ENCODE measurements around the gene MROH7. TPM values are rescaled to one million over a fixed set of nuclear protein-coding genes. Genes with fewer than 3 reads are reported as not detected.

MROH7 gene
- total and polyA plus RNA-seq, 2 donors from 2014 or later = 3.8 to 5.4 TPM

DNA sequence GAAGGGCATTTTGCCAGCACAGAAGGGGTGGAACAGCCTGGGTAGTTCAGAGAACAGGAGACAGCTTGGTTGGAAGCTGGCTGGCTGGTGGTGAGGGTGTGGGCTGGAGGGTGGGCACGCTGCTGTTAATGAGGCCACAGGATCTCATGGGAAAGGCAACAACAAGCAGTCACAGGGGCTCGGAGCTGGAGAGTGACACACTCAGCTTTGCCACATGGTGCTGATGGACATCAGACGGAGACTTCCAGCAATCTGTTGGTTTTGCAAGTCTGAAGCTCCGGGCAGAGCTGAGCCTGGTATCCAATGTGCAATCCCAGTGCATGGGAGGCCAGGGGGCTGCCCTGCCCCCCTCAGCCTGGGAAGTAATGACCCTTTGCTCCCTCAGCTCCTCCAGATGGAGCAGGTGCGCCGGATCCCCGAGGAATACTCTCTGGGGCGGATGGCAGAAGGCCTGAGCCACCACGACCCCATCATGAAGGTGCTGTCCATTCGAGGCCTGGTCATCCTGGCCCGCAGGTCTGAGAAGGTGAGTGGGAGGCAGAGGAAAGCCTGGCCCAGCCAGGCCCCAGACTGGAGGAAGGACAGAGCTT, 58.4 kb downstream of the MROH7 start:
- no peak overlapping the region for H3K4me3 ChIP-seq (ENCODE audit: low read length in 3 of 3)
- H3K27ac ChIP-seq (ENCODE audit: low read depth in 2 of 2, low read length in 2 of 2) = no peak overlapping the region
- no peaks in the 10 kb centered on the region for H3K36me3 ChIP-seq (ENCODE audit: control insufficient read depth in 2 of 3, insufficient read depth in 3 of 3, low read length in 3 of 3)
- FAIRE-seq (no peak), DNase-seq (no peak)
- TF ChIP-seq, protein P1, sequence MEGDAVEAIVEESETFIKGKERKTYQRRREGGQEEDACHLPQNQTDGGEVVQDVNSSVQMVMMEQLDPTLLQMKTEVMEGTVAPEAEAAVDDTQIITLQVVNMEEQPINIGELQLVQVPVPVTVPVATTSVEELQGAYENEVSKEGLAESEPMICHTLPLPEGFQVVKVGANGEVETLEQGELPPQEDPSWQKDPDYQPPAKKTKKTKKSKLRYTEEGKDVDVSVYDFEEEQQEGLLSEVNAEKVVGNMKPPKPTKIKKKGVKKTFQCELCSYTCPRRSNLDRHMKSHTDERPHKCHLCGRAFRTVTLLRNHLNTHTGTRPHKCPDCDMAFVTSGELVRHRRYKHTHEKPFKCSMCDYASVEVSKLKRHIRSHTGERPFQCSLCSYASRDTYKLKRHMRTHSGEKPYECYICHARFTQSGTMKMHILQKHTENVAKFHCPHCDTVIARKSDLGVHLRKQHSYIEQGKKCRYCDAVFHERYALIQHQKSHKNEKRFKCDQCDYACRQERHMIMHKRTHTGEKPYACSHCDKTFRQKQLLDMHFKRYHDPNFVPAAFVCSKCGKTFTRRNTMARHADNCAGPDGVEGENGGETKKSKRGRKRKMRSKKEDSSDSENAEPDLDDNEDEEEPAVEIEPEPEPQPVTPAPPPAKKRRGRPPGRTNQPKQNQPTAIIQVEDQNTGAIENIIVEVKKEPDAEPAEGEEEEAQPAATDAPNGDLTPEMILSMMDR (IDR thresholded peaks at IDR 0.05; ENCODE audit: borderline replicate concordance, extremely low read depth, insufficient read depth) = no peak
- no peak overlapping the region for H3K9ac ChIP-seq (ENCODE audit: low read length in 3 of 3)
- intact Hi-C loops (cut with DNase I) = no loop called here
- no peaks in the 10 kb centered on the region for H3K9me3 ChIP-seq (ENCODE audit: control insufficient read depth in 2 of 3, insufficient read depth in 1 of 3, low read length in 3 of 3)
- no peaks in the 10 kb centered on the region for H3K27me3 ChIP-seq (ENCODE audit: control insufficient read depth, insufficient read depth, low read length)
- H3K4me1 ChIP-seq (ENCODE audit: control insufficient read depth in 2 of 3, insufficient read depth in 2 of 3, low read depth in 1 of 3, low read length in 3 of 3) = no peaks in the 10 kb centered on the region

DNA sequence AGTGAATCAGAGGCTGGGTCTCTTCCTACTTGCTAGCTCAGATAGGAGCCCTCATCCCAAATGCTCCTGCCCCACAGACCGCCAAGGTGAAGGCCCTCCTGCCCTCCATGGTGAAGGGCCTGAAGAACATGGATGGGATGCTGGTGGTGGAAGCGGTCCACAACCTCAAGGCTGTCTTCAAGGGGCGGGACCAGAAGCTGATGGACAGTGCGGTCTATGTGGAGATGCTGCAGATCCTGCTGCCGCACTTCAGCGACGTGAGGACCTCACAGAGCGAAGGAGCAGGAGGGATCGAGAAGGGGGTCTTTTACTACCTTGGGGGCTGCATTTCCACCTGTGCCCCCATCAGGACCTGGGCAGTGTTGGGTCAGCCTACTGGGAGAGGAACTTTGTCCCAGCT, 59.5 kb downstream of the MROH7 start:
- DNase-seq (no peak), FAIRE-seq (no peak)
- Histone ChIP-seq H3K4me1 (ENCODE audit: control insufficient read depth in 2 of 3, insufficient read depth in 2 of 3, low read depth in 1 of 3, low read length in 3 of 3) (no peaks in the 10 kb centered on the region), H3K4me3 (ENCODE audit: low read length in 3 of 3) (no peak overlapping the region), H3K27me3 (ENCODE audit: control insufficient read depth, insufficient read depth, low read length) (no peaks in the 10 kb centered on the region), H3K9me3 (ENCODE audit: control insufficient read depth in 2 of 3, insufficient read depth in 1 of 3, low read length in 3 of 3) (no peaks in the 10 kb centered on the region), H3K36me3 (ENCODE audit: control insufficient read depth in 2 of 3, insufficient read depth in 3 of 3, low read length in 3 of 3) (no peaks in the 10 kb centered on the region), H3K27ac (ENCODE audit: low read depth in 2 of 2, low read length in 2 of 2) (no peak overlapping the region), H3K9ac (ENCODE audit: low read length in 3 of 3) (no peak overlapping the region)
- TF ChIP-seq, protein P1 (IDR thresholded peaks at IDR 0.05; ENCODE audit: borderline replicate concordance, extremely low read depth, insufficient read depth) = no peak
- intact Hi-C loops (cut with DNase I) = no loop called here

GRCh38 chr1:54701996-54702395, 60.4 kb downstream of the MROH7 start:
- Histone ChIP-seq H3K27ac (ENCODE audit: low read depth in 2 of 2, low read length in 2 of 2) (no peak overlapping the region), H3K36me3 (ENCODE audit: control insufficient read depth in 2 of 3, insufficient read depth in 3 of 3, low read length in 3 of 3) (no peaks in the 10 kb centered on the region), H3K9me3 (ENCODE audit: control insufficient read depth in 2 of 3, insufficient read depth in 1 of 3, low read length in 3 of 3) (no peaks in the 10 kb centered on the region), H3K27me3 (ENCODE audit: control insufficient read depth, insufficient read depth, low read length) (no peaks in the 10 kb centered on the region), H3K4me3 (ENCODE audit: low read length in 3 of 3) (no peak overlapping the region), H3K9ac (ENCODE audit: low read length in 3 of 3) (no peak overlapping the region), H3K4me1 (ENCODE audit: control insufficient read depth in 2 of 3, insufficient read depth in 2 of 3, low read depth in 1 of 3, low read length in 3 of 3) (no peaks in the 10 kb centered on the region)
- DNase-seq = no peak
- no peak for FAIRE-seq
- intact Hi-C loops (cut with DNase I) = no loop called here
- TF ChIP-seq, protein P1 (IDR thresholded peaks at IDR 0.05; ENCODE audit: borderline replicate concordance, extremely low read depth, insufficient read depth) = no peak

DNA sequence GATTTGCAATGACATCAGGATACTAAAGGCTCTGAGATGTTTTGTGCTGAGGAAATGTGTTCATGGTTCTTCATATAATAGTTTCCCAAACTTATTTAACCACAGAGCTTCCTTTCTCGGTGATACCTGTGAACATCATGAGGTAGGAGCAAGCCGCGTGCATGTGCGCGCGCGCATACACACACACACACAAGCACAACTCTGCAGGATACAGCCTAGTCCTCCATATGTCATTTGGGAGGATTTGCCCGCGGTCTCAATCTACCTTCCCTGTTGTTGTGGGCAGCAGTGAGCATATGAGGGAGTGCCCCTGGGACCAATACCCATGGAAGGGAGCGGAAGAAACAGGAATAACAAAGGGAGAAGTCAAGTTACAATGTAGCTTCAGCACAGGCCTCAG, 61.9 kb downstream of the MROH7 start:
- Histone ChIP-seq H3K9me3 (ENCODE audit: control insufficient read depth in 2 of 3, insufficient read depth in 1 of 3, low read length in 3 of 3) (no peaks in the 10 kb centered on the region), H3K4me1 (ENCODE audit: control insufficient read depth in 2 of 3, insufficient read depth in 2 of 3, low read depth in 1 of 3, low read length in 3 of 3) (no peaks in the 10 kb centered on the region), H3K27me3 (ENCODE audit: control insufficient read depth, insufficient read depth, low read length) (no peaks in the 10 kb centered on the region), H3K4me3 (ENCODE audit: low read length in 3 of 3) (no peak overlapping the region), H3K36me3 (ENCODE audit: control insufficient read depth in 2 of 3, insufficient read depth in 3 of 3, low read length in 3 of 3) (no peaks in the 10 kb centered on the region), H3K9ac (ENCODE audit: low read length in 3 of 3) (no peak overlapping the region), H3K27ac (ENCODE audit: low read depth in 2 of 2, low read length in 2 of 2) (no peak overlapping the region)
- DNase-seq (no peak), FAIRE-seq (no peak)
- TF ChIP-seq, protein P1 (IDR thresholded peaks at IDR 0.05; ENCODE audit: borderline replicate concordance, extremely low read depth, insufficient read depth) = no peak
- intact Hi-C loops (cut with DNase I) = no loop called here
